HepG2 (cell line): ENCODE data around the gene NSMCE4A. TPM values are rescaled to one million over a fixed set of nuclear protein-coding genes. Genes with fewer than 3 reads are reported as not detected.

Experiments used
- GFI1 ChIP-seq: sonication (generic); formaldehyde crosslinking; IDR thresholded peaks from 2 replicates; pipeline ENCODE4 v1.5.0; 2020; ENCODE audit warnings: missing genetic modification reagents, mild to moderate bottlenecking, borderline replicate concordance
- HNRNPL ChIP-seq: fragments of 200-400 bp; formaldehyde crosslinking; IDR thresholded peaks from 2 replicates; pipeline ENCODE4 v1.6.1; 2017; ENCODE audit warnings: mild to moderate bottlenecking, low read depth, low read length
- KLF16 ChIP-seq, 2 experiments: sonication (generic) in 1 of 2; formaldehyde crosslinking in 1 of 2; IDR thresholded peaks; 2 replicates each; pipeline versions ENCODE4 v1.6.1 to v1.8.0; 2016 to 2023; ENCODE audit warnings: missing genetic modification reagents in 2 of 2, missing compliant biosample characterization in 1 of 2
- ZKSCAN8 ChIP-seq: IDR thresholded peaks from 2 replicates; pipeline ENCODE4 v1.6.1; 2016; ENCODE audit warnings: borderline replicate concordance, missing genetic modification reagents, missing compliant biosample characterization
- ZNF232 ChIP-seq: sonication (generic); formaldehyde crosslinking; IDR thresholded peaks from 2 replicates; pipeline ENCODE4 v1.4.0; 2020; ENCODE audit warnings: missing genetic modification reagents, borderline replicate concordance
- ZNF383 ChIP-seq: sonication (generic); formaldehyde crosslinking; IDR thresholded peaks from 2 replicates; pipeline ENCODE4 v1.4.0; 2020; ENCODE audit warnings: missing genetic modification reagents, mild to moderate bottlenecking, borderline replicate concordance
- polyA plus RNA-seq, 8 experiments: library from polyadenylated mRNA; depleted of rRNA in 3 of 8; stranded (reverse) in 7 of 8; unstranded in 1 of 8; fragments of >200 nt; fragmentation: Illumina TruSeq in 4 of 8; extraction: Trizol in 4 of 8; gene quantifications; 2 replicates each; pipeline versions ENCODE4 v1.2.1 to v1.2.3, GENCODE V29; 2011 to 2016; ENCODE audit warnings: low read depth in 4 of 8, missing spikeins in 1 of 8, mixed read lengths in 1 of 8; ENCODE audit not compliant: insufficient read depth in 1 of 8
- total RNA-seq, 5 experiments: library from RNA; depleted of rRNA; stranded (reverse); fragments of >200 nt; fragmentation: Illumina TruSeq; extraction: Trizol; gene quantifications; 2 replicates each; pipeline ENCODE4 v1.2.3, GENCODE V29; 2016; ENCODE audit warnings: low read depth in 1 of 5
- TF ChIP-seq, protein P1 (sequence below): sonication (generic); formaldehyde crosslinking; IDR thresholded peaks from 2 replicates; pipeline ENCODE4 v1.5.1; 2020; ENCODE audit warnings: mild to moderate bottlenecking, missing genetic modification reagents, moderate library complexity
- TF ChIP-seq, protein P2 (sequence below): sonication (generic); formaldehyde crosslinking; IDR thresholded peaks from 2 replicates; pipeline ENCODE4 v1.5.1; 2020; ENCODE audit warnings: mild to moderate bottlenecking, missing genetic modification reagents
- TF ChIP-seq, protein P3 (sequence below): sonication (generic); formaldehyde crosslinking; IDR thresholded peaks from 2 replicates; pipeline ENCODE4 v1.4.0; 2020; ENCODE audit warnings: missing genetic modification reagents
- TF ChIP-seq, protein P4 (sequence below): sonication (generic); formaldehyde crosslinking; IDR thresholded peaks from 2 replicates; pipeline ENCODE4 v1.5.1; 2020; ENCODE audit warnings: missing genetic modification reagents, mild to moderate bottlenecking, borderline replicate concordance
- TF ChIP-seq, protein P5 (sequence below): sonication (generic); formaldehyde crosslinking; IDR thresholded peaks from 2 replicates; pipeline ENCODE4 v1.8.1; 2022; ENCODE audit warnings: mild to moderate bottlenecking, missing genetic modification reagents

The NSMCE4A gene
- total and polyA plus RNA-seq, 2 of the 13 experiments (the other 11 are each of a cell fraction or from before 2014, with no cell fraction given): 61.1 to 91.6 TPM

DNA sequence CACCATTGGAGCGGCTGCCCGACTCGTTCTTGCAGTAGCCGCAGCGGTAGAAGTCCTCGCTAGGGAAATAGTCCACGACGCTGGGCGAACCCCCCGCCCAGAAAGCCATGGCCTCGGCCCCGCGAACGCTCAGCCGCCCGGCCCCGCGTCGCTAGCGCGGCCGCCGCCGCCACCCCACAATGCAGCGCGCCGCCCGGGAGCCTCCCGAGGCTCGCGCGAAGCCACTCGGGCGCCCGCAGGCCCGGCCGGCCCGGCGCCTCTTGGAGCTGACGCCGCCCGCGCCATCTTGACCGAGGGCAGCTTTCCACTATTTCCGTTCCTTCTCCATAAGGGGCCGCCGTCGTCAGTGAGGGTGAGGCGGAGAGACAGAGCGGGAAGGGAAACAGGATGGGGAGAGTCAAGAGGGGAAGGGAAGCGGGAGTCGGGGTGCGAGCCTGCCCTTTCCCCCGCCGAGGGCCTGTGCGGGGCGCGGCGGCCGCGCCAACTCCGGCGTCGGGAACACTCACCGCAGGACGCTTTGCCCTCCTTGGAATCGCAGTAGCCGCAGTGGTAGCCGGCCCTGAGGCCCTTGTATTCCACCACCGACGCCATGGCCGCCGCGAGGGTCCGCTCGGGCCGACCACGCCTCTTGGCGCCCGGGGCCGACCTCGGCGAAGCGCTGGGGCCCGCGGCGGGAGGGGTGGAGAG lies 47.0 kb downstream of the NSMCE4A start, which contains the start of gene ATE1 (continued):
- TF ChIP-seq, protein P1, sequence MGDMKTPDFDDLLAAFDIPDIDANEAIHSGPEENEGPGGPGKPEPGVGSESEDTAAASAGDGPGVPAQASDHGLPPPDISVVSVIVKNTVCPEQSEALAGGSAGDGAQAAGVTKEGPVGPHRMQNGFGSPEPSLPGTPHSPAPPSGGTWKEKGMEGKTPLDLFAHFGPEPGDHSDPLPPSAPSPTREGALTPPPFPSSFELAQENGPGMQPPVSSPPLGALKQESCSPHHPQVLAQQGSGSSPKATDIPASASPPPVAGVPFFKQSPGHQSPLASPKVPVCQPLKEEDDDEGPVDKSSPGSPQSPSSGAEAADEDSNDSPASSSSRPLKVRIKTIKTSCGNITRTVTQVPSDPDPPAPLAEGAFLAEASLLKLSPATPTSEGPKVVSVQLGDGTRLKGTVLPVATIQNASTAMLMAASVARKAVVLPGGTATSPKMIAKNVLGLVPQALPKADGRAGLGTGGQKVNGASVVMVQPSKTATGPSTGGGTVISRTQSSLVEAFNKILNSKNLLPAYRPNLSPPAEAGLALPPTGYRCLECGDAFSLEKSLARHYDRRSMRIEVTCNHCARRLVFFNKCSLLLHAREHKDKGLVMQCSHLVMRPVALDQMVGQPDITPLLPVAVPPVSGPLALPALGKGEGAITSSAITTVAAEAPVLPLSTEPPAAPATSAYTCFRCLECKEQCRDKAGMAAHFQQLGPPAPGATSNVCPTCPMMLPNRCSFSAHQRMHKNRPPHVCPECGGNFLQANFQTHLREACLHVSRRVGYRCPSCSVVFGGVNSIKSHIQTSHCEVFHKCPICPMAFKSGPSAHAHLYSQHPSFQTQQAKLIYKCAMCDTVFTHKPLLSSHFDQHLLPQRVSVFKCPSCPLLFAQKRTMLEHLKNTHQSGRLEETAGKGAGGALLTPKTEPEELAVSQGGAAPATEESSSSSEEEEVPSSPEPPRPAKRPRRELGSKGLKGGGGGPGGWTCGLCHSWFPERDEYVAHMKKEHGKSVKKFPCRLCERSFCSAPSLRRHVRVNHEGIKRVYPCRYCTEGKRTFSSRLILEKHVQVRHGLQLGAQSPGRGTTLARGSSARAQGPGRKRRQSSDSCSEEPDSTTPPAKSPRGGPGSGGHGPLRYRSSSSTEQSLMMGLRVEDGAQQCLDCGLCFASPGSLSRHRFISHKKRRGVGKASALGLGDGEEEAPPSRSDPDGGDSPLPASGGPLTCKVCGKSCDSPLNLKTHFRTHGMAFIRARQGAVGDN (CRISPR knock-in tag): peak; percentile 89
- peak; percentile 72 for TF ChIP-seq HNRNPL
- no peak; the same call in 1 of the 2 replicates for TF ChIP-seq GFI1 (CRISPR knock-in tag)
- TF ChIP-seq, protein P2, sequence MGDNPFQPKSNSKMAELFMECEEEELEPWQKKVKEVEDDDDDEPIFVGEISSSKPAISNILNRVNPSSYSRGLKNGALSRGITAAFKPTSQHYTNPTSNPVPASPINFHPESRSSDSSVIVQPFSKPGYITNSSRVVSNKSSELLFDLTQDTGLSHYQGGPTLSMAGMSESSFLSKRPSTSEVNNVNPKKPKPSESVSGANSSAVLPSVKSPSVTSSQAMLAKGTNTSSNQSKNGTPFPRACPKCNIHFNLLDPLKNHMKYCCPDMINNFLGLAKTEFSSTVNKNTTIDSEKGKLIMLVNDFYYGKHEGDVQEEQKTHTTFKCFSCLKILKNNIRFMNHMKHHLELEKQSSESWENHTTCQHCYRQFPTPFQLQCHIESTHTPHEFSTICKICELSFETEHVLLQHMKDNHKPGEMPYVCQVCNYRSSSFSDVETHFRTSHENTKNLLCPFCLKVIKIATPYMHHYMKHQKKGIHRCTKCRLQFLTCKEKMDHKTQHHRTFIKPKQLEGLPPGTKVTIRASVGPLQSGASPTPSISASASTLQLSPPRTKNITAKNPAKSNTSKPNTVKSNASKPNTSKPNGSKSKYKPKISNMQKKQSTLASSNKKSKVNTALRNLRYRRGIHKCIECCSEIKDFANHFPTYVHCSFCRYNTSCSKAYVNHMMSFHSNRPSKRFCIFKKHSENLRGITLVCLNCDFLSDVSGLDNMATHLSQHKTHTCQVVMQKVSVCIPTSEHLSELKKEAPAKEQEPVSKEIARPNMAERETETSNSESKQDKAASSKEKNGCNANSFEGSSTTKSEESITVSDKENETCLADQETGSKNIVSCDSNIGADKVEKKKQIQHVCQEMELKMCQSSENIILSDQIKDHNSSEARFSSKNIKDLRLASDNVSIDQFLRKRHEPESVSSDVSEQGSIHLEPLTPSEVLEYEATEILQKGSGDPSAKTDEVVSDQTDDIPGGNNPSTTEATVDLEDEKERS (CRISPR knock-in tag): no peak
- no peak; a peak in 1 of 4 replicates for TF ChIP-seq KLF16 (CRISPR knock-in tag; IDR thresholded peaks at IDR 0.05)
- TF ChIP-seq, protein P3, sequence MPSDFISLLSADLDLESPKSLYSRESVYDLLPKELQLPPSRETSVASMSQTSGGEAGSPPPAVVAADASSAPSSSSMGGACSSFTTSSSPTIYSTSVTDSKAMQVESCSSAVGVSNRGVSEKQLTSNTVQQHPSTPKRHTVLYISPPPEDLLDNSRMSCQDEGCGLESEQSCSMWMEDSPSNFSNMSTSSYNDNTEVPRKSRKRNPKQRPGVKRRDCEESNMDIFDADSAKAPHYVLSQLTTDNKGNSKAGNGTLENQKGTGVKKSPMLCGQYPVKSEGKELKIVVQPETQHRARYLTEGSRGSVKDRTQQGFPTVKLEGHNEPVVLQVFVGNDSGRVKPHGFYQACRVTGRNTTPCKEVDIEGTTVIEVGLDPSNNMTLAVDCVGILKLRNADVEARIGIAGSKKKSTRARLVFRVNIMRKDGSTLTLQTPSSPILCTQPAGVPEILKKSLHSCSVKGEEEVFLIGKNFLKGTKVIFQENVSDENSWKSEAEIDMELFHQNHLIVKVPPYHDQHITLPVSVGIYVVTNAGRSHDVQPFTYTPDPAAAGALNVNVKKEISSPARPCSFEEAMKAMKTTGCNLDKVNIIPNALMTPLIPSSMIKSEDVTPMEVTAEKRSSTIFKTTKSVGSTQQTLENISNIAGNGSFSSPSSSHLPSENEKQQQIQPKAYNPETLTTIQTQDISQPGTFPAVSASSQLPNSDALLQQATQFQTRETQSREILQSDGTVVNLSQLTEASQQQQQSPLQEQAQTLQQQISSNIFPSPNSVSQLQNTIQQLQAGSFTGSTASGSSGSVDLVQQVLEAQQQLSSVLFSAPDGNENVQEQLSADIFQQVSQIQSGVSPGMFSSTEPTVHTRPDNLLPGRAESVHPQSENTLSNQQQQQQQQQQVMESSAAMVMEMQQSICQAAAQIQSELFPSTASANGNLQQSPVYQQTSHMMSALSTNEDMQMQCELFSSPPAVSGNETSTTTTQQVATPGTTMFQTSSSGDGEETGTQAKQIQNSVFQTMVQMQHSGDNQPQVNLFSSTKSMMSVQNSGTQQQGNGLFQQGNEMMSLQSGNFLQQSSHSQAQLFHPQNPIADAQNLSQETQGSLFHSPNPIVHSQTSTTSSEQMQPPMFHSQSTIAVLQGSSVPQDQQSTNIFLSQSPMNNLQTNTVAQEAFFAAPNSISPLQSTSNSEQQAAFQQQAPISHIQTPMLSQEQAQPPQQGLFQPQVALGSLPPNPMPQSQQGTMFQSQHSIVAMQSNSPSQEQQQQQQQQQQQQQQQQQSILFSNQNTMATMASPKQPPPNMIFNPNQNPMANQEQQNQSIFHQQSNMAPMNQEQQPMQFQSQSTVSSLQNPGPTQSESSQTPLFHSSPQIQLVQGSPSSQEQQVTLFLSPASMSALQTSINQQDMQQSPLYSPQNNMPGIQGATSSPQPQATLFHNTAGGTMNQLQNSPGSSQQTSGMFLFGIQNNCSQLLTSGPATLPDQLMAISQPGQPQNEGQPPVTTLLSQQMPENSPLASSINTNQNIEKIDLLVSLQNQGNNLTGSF: peak; percentile 50; the same call in 1 of the 2 replicates
- TF ChIP-seq, protein P4, sequence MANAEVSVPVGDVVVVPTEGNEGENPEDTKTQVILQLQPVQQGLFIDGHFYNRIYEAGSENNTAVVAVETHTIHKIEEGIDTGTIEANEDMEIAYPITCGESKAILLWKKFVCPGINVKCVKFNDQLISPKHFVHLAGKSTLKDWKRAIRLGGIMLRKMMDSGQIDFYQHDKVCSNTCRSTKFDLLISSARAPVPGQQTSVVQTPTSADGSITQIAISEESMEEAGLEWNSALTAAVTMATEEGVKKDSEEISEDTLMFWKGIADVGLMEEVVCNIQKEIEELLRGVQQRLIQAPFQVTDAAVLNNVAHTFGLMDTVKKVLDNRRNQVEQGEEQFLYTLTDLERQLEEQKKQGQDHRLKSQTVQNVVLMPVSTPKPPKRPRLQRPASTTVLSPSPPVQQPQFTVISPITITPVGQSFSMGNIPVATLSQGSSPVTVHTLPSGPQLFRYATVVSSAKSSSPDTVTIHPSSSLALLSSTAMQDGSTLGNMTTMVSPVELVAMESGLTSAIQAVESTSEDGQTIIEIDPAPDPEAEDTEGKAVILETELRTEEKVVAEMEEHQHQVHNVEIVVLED (CRISPR knock-in tag): peak; percentile 42; the same call in 1 of the 2 replicates
- no peak for TF ChIP-seq ZKSCAN8 (CRISPR knock-in tag)
- TF ChIP-seq ZNF232 (CRISPR knock-in tag): no peak
- TF ChIP-seq, protein P5, sequence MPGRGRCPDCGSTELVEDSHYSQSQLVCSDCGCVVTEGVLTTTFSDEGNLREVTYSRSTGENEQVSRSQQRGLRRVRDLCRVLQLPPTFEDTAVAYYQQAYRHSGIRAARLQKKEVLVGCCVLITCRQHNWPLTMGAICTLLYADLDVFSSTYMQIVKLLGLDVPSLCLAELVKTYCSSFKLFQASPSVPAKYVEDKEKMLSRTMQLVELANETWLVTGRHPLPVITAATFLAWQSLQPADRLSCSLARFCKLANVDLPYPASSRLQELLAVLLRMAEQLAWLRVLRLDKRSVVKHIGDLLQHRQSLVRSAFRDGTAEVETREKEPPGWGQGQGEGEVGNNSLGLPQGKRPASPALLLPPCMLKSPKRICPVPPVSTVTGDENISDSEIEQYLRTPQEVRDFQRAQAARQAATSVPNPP: peak; percentile 55; the same call in 1 of the 2 replicates
- TF ChIP-seq ZNF383: no peak; the same call in 1 of the 2 replicates
